Hematopoietic multipotent progenitor cell treated with erythropoietin and hydrocortisone succinate and interleukin-3 and kit ligand, for 17 days (in vitro differentiated cells): ENCODE measurements around the gene MTMR10.

Experiments
- DNase-seq: peaks from one replicate; pipeline ENCODE4 v3.0.0-alpha.2; 2015; ENCODE audit warnings: low spot score

MTMR10 gene

GRCh38 chr15:30991255-30992235, at the start of gene MTMR10:
Gene MTMR10 (minus strand): TSS chr15:30991628. CDS start chr15:30991506, 122 bp downstream.
- peak; percentile 74 for DNase-seq

- no peak for DNase-seq
These were observed 49.2 kb upstream of the MTMR10 start for GRCh38 chr15:31040611-31041010.

GRCh38 chr15:31039961-31040360, 48.5 kb upstream of the MTMR10 start:
- no peak for DNase-seq

GRCh38 chr15:31037731-31038477, 46.5 kb upstream of the MTMR10 start:
- DNase-seq: no peak

- DNase-seq: no peak
These were observed 45.4 kb upstream of the MTMR10 start for GRCh38 chr15:31036783-31037182.

- no peak for DNase-seq
These were observed 44.2 kb upstream of the MTMR10 start for GRCh38 chr15:31035610-31036009.

GRCh38 chr15:31034152-31034551, 42.7 kb upstream of the MTMR10 start:
- DNase-seq: no peak

GRCh38 chr15:31032961-31033371, 41.5 kb upstream of the MTMR10 start:
- no peak for DNase-seq

GRCh38 chr15:31031471-31032067, 40.1 kb upstream of the MTMR10 start:
- DNase-seq: no peak

GRCh38 chr15:31027910-31028578, 36.6 kb upstream of the MTMR10 start:
- DNase-seq: no peak

GRCh38 chr15:31025996-31026395, 34.6 kb upstream of the MTMR10 start:
- no peak for DNase-seq

GRCh38 chr15:31024979-31025378, 33.6 kb upstream of the MTMR10 start:
- DNase-seq: no peak

GRCh38 chr15:31024330-31024729, 32.9 kb upstream of the MTMR10 start:
- DNase-seq: no peak

GRCh38 chr15:31023841-31024240, 32.4 kb upstream of the MTMR10 start:
- no peak for DNase-seq

- DNase-seq: no peak
These were observed 29.7 kb upstream of the MTMR10 start for GRCh38 chr15:31021067-31021665.

GRCh38 chr15:31020542-31020941, 29.1 kb upstream of the MTMR10 start:
- DNase-seq: no peak

- no peak for DNase-seq
These were observed 28.6 kb upstream of the MTMR10 start for GRCh38 chr15:31019986-31020385.

GRCh38 chr15:31017311-31017710, 25.9 kb upstream of the MTMR10 start:
- DNase-seq: no peak

GRCh38 chr15:31016446-31016915, 25.1 kb upstream of the MTMR10 start:
- DNase-seq: no peak

- no peak for DNase-seq
These were observed 23.1 kb upstream of the MTMR10 start for GRCh38 chr15:31014608-31014925.

GRCh38 chr15:31013863-31014607, 22.6 kb upstream of the MTMR10 start:
- DNase-seq: no peak
